ENCODE data around the gene GIGYF1.
"Not testable (repeated sequence)": the region's sequence is repeated elsewhere in the genome, so short reads cannot be mapped to it uniquely, and the experiment has no call there.

DNA sequence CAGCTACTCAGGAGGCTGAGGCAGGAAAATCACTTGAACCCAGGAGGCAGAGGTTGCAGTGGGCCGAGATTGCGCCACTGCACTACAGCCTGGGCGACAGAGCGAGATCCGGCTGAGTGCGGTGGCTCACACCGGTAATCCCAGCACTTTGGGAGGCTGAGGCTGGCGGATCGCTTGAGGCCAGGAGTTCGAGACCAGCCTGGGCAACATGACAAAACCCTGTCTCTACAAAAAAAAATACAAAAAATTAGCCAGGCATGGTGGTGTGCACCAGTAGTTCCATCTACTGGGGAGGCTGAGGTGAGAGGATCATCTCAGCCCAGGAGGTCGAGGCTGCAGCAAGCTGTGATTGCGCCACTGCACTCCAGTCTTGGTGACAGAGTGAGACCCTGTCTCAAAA, 24.9 kb downstream of the GIGYF1 start:
- not testable (repeated sequence) for TF ChIP-seq SMC3 (IDR thresholded peaks at IDR 0.05; ENCODE audit: low read depth, low read length); CTCF (conservative IDR thresholded peaks at IDR 0.05; ENCODE audit: low read depth, low read length)

Data from IMR-90 (cell line).